Fibroblast of skin of right biceps (primary cell): ENCODE measurements around the gene GSPT2.
"Not testable (repeated sequence)": the region's sequence is repeated elsewhere in the genome, so short reads cannot be mapped to it uniquely, and the experiment has no call there.

Experiments
- DNase-seq: peaks from one replicate; pipeline ENCODE4 v3.0.0-alpha.2; 2013

Gene GSPT2

GRCh38 chrX:51743179-51743957, at the start of gene GSPT2:
Gene GSPT2 (plus strand): TSS chrX:51743442. CDS start chrX:51743627, 185 bp downstream.
- peak; percentile 78 for DNase-seq

GRCh38 chrX:51694254-51694653, 49.0 kb upstream of the GSPT2 start:
- DNase-seq, result no peak

- no peak for DNase-seq
Measured at GRCh38 chrX:51697397-51697796, 45.8 kb upstream of the GSPT2 start.

- DNase-seq, result not testable (repeated sequence)
Measured at GRCh38 chrX:51710277-51711164, 32.7 kb upstream of the GSPT2 start, which contains the start of gene CENPVL1. Gene CENPVL1 (plus strand): TSS chrX:51710512. CDS start chrX:51710512, 0 bp downstream.

GRCh38 chrX:51712943-51713647, 30.1 kb upstream of the GSPT2 start:
- not testable (repeated sequence) for DNase-seq

GRCh38 chrX:51728202-51728601, 15.0 kb upstream of the GSPT2 start:
- no peak for DNase-seq

- no peak for DNase-seq
Measured at GRCh38 chrX:51737091-51737490, 6.2 kb upstream of the GSPT2 start.

- no peak for DNase-seq
Measured at GRCh38 chrX:51742586-51742985, 656 bp upstream of the GSPT2 start.

- no peak for DNase-seq
Measured at GRCh38 chrX:51747671-51748070, 4.4 kb downstream of the GSPT2 start.

GRCh38 chrX:51759055-51759839, 16.0 kb downstream of the GSPT2 start:
- no peak for DNase-seq

- no peak for DNase-seq
Measured at GRCh38 chrX:51760657-51761056, 17.4 kb downstream of the GSPT2 start.

- no peak for DNase-seq
Measured at GRCh38 chrX:51766546-51766945, 23.3 kb downstream of the GSPT2 start.

GRCh38 chrX:51776851-51777250, 33.6 kb downstream of the GSPT2 start:
- DNase-seq, result no peak

GRCh38 chrX:51779306-51779705, 36.1 kb downstream of the GSPT2 start:
- DNase-seq, result peak; percentile 19

- no peak for DNase-seq
Measured at GRCh38 chrX:51795136-51795535, 51.9 kb downstream of the GSPT2 start.
